GM12878 (cell line): ENCODE results near the gene PRKN. TPM values are rescaled to one million over a fixed set of nuclear protein-coding genes. Genes with fewer than 3 reads are reported as not detected.

ENCODE experiments used
- ATAC-seq: fragments of 200-7000 bp; cut with Tn5 transposase; 3 replicates; pipeline ENCODE4 v1.9.1; 2020; ENCODE audit warnings: mild to moderate bottlenecking, moderate library complexity
- BruUV-seq: library from RNA; stranded (reverse); fragments of 400-500 nt; replicated peaks from 2 replicates; lab custom pipeline; 2021; lab: Mats Ljungman, UMichigan
- CTCF ChIA-PET: fragments of 300-600 bp; sonication (Branson Sonifier 250); formaldehyde crosslinking; extraction: SDS; loops from one replicate; lab custom pipeline; 2021; ENCODE audit warnings: inconsistent platforms; lab: Yijun Ruan, JAX
- POLR2A ChIA-PET: fragments of 350-600 bp; formaldehyde crosslinking; extraction: SDS; loops from one replicate; lab custom pipeline; 2021; ENCODE audit warnings: inconsistent platforms; lab: Charles Lee
- RAD21 ChIA-PET: fragments of 300-600 bp; sonication (Branson Sonifier 250); formaldehyde crosslinking; loops from one replicate; lab custom pipeline; 2023; ENCODE audit warnings: antibody characterized with exemption; ENCODE audit not compliant: unreplicated experiment; lab: Charles Lee
- SMC1A ChIA-PET: fragments of 300-600 bp; sonication (Branson Sonifier 250); formaldehyde crosslinking; loops from one replicate; lab custom pipeline; 2023; ENCODE audit not compliant: unreplicated experiment, uncharacterized antibody; lab: Charles Lee
- DNase-seq: peaks from one replicate; pipeline ENCODE4 v3.0.0-alpha.2; 2011; ENCODE audit warnings: low read depth, low spot score
- FAIRE-seq: peaks from 3 replicates; lab custom pipeline; 2011; peaks lifted over from hg19 to GRCh38; lab: Jason Lieb, UNC
- H2AFZ ChIP-seq: 2 replicates; pipeline ENCODE4 v1.6.0; 2011; ENCODE audit warnings: low read depth, low read length, control low read depth; ENCODE audit not compliant: control insufficient read depth
- H3K27ac ChIP-seq: 2 replicates; pipeline ENCODE4 v1.5.1; 2011; ENCODE audit warnings: control low read depth; ENCODE audit not compliant: control insufficient read depth, insufficient read depth
- H3K27me3 ChIP-seq, 2 experiments: replicated peaks in 1 of 2; 2 replicates each; pipeline versions ENCODE4 v1.6.0 to v1.6.1; 2011; ENCODE audit warnings: low read length in 1 of 2; ENCODE audit not compliant: control insufficient read depth in 2 of 2, insufficient read depth in 2 of 2
- H3K36me3 ChIP-seq, 2 experiments: 2 replicates each; pipeline ENCODE4 v1.5.1; 2011; ENCODE audit warnings: low read length in 1 of 2; ENCODE audit not compliant: control insufficient read depth in 2 of 2, insufficient read depth in 2 of 2
- H3K4me1 ChIP-seq: 2 replicates; pipeline ENCODE4 v1.6.1; 2011; ENCODE audit warnings: mild to moderate bottlenecking, low read length, moderate library complexity, mixed read lengths; ENCODE audit not compliant: control insufficient read depth, insufficient read depth
- H3K4me2 ChIP-seq: 2 replicates; pipeline ENCODE4 v1.6.0; 2011; ENCODE audit warnings: control low read depth; ENCODE audit not compliant: control insufficient read depth, insufficient read depth
- H3K4me3 ChIP-seq: fragments of 200-600 bp; sonication (generic); 2 replicates; pipeline ENCODE4 v1.5.1; 2016
- H3K79me2 ChIP-seq: 2 replicates; pipeline ENCODE4 v1.6.0; 2011; ENCODE audit warnings: low read length; ENCODE audit not compliant: control insufficient read depth, insufficient read depth
- H3K9ac ChIP-seq: 2 replicates; pipeline ENCODE4 v1.8.0; 2011; ENCODE audit warnings: low read length, control low read depth, mixed read lengths; ENCODE audit not compliant: control insufficient read depth, insufficient read depth
- H3K9me3 ChIP-seq: replicated peaks from 3 replicates; pipeline ENCODE4 v1.5.1; 2011; ENCODE audit warnings: mild to moderate bottlenecking, low read length; ENCODE audit not compliant: control insufficient read depth, insufficient read depth
- H4K20me1 ChIP-seq: 2 replicates; pipeline ENCODE4 v1.6.0; 2011; ENCODE audit not compliant: control insufficient read depth, insufficient read depth
- ASH2L ChIP-seq: fragments of 300-600, 200-600 bp; sonication (generic); IDR thresholded peaks from 2 replicates; pipeline ENCODE4 v1.6.1; 2017; ENCODE audit warnings: low read depth, mild to moderate bottlenecking, borderline replicate concordance
- CREB1 ChIP-seq: IDR thresholded peaks from 2 replicates; pipeline ENCODE4 v1.6.1; 2012; ENCODE audit warnings: low read depth, mild to moderate bottlenecking, inconsistent platforms
- EED ChIP-seq: sonication (generic); IDR thresholded peaks from 2 replicates; pipeline ENCODE4 v1.6.1; 2016; ENCODE audit warnings: antibody characterized with exemption, low read depth
- ETV6 ChIP-seq, 2 experiments: fragments of 450-650 bp in 1 of 2; IDR thresholded peaks in 1 of 2; conservative IDR thresholded peaks in 1 of 2; 2 replicates each; pipeline ENCODE4 v1.6.1; 2014; ENCODE audit warnings: antibody characterized with exemption in 1 of 2, borderline replicate concordance in 1 of 2, low read depth in 1 of 2, mild to moderate bottlenecking in 1 of 2, moderate library complexity in 1 of 2
- MTA2 ChIP-seq: fragments of 450-650 bp; IDR thresholded peaks from 2 replicates; pipeline ENCODE4 v1.6.1; 2016; ENCODE audit warnings: low read depth, mild to moderate bottlenecking, moderate library complexity
- TARDBP ChIP-seq: IDR thresholded peaks from 2 replicates; pipeline ENCODE4 v1.6.1; 2016; ENCODE audit warnings: borderline replicate concordance
- ZNF207 ChIP-seq: fragments of 450-650 bp; IDR thresholded peaks from 2 replicates; pipeline ENCODE4 v1.6.1; 2014; ENCODE audit warnings: antibody characterized with exemption, mild to moderate bottlenecking, borderline replicate concordance
- WGBS: methylation state at CpG from one replicate; pipeline ENCODE4 v1.1.6; 2016; ENCODE audit warnings: low lambda C conversion rate; ENCODE audit not compliant: insufficient replicate concordance, insufficient coverage; ENCODE audit errors: missing lambda C conversion rate; 5-methylcytosine and 5-hydroxymethylcytosine counted together
- in situ Hi-C: fragments of 300-500 bp; cut with MboI; formaldehyde crosslinking; loops from 9 replicates; pipeline ENCODE4 v1.14.3; 2018; ENCODE audit warnings: mixed read lengths
- intact Hi-C: fragments of 100-400 bp; cut with micrococcal nuclease; formaldehyde crosslinking; loops from one replicate; pipeline ENCODE4 v1.14.2; 2022; ENCODE audit not compliant: unreplicated experiment
- polyA plus RNA-seq, 11 experiments: library from polyadenylated mRNA; depleted of rRNA in 4 of 11; unstranded in 6 of 11; stranded (reverse) in 5 of 11; fragments of >200 nt; fragmentation: Nextera tagmentation in 4 of 11; fragmentation: Illumina TruSeq in 1 of 11; extraction: Ambion mirVana in 4 of 11; extraction: Trizol in 1 of 11; gene quantifications; 1 replicate in 1 of 11; 2 replicates in 10 of 11; pipeline versions ENCODE4 v1.2.1 to v1.2.3, GENCODE V29; 2011 to 2016; ENCODE audit warnings: inconsistent platforms in 2 of 11, missing spikeins in 2 of 11, low read depth in 1 of 11
- total RNA-seq, 4 experiments: library from RNA; depleted of rRNA in 3 of 4; stranded (reverse); fragments of >200 nt in 3 of 4; fragmentation: Illumina TruSeq in 1 of 4; extraction: Trizol in 1 of 4; gene quantifications; 2 replicates each; pipeline versions ENCODE4 v1.2.1 to v1.2.3, GENCODE V29; 2013 to 2021
- TF ChIP-seq, protein P1 (sequence below): fragments of 450-650 bp; IDR thresholded peaks from 2 replicates; pipeline ENCODE4 v1.6.1; 2017; ENCODE audit warnings: mild to moderate bottlenecking, low read depth, inconsistent platforms; ENCODE audit not compliant: poor library complexity, severe bottlenecking
- TF ChIP-seq, protein P2 (sequence below): fragments of 450-650 bp; IDR thresholded peaks from 2 replicates; pipeline ENCODE4 v1.6.1; 2017; ENCODE audit warnings: mild to moderate bottlenecking
- TF ChIP-seq, protein P3 (sequence below): IDR thresholded peaks from 2 replicates; pipeline ENCODE4 v1.6.1; 2011; ENCODE audit warnings: borderline replicate concordance, low read depth, mild to moderate bottlenecking, moderate library complexity, low read length; ENCODE audit not compliant: insufficient read depth, poor library complexity, severe bottlenecking

PRKN gene
- total and polyA plus RNA-seq, 10 of the 15 experiments (the other 5 are each of a cell fraction or from before 2014, with no cell fraction given) = 0.06 to 0.09 TPM; not detected in 8

DNA sequence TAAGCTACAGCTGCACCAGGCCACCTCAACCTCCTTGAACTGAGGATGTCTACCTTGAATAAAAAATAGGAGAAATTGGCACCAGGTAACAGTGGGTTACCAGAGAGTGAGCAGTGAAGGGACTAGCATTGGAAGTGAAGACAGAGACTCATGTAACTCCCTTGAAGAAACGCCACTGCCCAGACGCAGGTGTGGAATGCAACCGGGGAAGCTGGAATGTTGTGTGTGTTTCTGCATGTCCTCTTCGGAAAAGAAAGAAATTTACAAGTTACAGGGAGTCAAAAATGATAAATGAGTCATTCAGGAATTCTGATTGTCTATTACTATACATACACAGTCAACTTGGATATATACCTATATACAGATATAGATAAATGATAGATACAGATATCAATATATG is 939.0 kb downstream of the PRKN start (continued):
- TF ChIP-seq, protein P1, sequence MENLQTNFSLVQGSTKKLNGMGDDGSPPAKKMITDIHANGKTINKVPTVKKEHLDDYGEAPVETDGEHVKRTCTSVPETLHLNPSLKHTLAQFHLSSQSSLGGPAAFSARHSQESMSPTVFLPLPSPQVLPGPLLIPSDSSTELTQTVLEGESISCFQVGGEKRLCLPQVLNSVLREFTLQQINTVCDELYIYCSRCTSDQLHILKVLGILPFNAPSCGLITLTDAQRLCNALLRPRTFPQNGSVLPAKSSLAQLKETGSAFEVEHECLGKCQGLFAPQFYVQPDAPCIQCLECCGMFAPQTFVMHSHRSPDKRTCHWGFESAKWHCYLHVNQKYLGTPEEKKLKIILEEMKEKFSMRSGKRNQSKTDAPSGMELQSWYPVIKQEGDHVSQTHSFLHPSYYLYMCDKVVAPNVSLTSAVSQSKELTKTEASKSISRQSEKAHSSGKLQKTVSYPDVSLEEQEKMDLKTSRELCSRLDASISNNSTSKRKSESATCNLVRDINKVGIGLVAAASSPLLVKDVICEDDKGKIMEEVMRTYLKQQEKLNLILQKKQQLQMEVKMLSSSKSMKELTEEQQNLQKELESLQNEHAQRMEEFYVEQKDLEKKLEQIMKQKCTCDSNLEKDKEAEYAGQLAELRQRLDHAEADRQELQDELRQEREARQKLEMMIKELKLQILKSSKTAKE = no peak
- TF ChIP-seq, protein P2, sequence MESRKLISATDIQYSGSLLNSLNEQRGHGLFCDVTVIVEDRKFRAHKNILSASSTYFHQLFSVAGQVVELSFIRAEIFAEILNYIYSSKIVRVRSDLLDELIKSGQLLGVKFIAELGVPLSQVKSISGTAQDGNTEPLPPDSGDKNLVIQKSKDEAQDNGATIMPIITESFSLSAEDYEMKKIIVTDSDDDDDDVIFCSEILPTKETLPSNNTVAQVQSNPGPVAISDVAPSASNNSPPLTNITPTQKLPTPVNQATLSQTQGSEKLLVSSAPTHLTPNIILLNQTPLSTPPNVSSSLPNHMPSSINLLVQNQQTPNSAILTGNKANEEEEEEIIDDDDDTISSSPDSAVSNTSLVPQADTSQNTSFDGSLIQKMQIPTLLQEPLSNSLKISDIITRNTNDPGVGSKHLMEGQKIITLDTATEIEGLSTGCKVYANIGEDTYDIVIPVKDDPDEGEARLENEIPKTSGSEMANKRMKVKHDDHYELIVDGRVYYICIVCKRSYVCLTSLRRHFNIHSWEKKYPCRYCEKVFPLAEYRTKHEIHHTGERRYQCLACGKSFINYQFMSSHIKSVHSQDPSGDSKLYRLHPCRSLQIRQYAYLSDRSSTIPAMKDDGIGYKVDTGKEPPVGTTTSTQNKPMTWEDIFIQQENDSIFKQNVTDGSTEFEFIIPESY = no peak
- TF ChIP-seq ZNF207 (no peak), TARDBP (no peak), ETV6 (conservative IDR thresholded peaks at IDR 0.05 in 1 of 2, IDR thresholded peaks at IDR 0.05 in 1 of 2; ENCODE audit: borderline replicate concordance in 1 of 2, low read depth in 1 of 2) (no peak), ASH2L (no peak)
- TF ChIP-seq, all 136 proteins: peak for 0

DNA sequence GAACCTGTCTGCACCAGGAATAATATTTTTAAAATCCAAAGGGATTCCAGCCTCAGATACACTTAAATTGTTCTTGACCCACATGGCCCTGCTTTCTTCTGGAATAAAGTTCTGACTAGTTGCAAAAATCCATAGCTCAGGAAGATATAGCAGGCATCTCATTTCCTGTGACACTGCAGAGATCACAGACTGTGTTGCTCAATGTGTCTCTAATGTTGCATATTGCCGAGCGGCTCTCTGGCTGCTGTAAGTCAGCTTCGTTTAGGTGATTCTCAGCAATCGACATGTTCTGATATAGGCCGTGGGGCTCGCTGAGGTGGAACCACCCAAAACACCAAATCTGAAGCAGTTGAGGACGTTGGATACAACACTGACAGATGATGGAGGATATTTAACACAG is 955.4 kb downstream of the PRKN start:
- in situ Hi-C loops = no loop called here
- POLR2A ChIA-PET = no interaction called here
- H3K36me3 ChIP-seq = no peaks in the 10 kb centered on the region
- FAIRE-seq = no peak
- TF ChIP-seq TARDBP (no peak), CREB1 (no peak), MTA2 (no peak), EED (no peak)
- TF ChIP-seq, protein P3, sequence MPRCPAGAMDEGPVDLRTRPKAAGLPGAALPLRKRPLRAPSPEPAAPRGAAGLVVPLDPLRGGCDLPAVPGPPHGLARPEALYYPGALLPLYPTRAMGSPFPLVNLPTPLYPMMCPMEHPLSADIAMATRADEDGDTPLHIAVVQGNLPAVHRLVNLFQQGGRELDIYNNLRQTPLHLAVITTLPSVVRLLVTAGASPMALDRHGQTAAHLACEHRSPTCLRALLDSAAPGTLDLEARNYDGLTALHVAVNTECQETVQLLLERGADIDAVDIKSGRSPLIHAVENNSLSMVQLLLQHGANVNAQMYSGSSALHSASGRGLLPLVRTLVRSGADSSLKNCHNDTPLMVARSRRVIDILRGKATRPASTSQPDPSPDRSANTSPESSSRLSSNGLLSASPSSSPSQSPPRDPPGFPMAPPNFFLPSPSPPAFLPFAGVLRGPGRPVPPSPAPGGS = no peak
- TF ChIP-seq, all 136 proteins: peak for 0
- H3K4me2 ChIP-seq = no peak overlapping the region
- RAD21 ChIA-PET = no interaction called here
- no peak overlapping the region for H3K27ac ChIP-seq
- no peaks in the 10 kb centered on the region for H3K4me1 ChIP-seq
- H3K4me3 ChIP-seq = no peak overlapping the region
- no TSS peak for BruUV-seq
- H4K20me1 ChIP-seq = no peaks in the 10 kb centered on the region
- no peaks in the 10 kb centered on the region for H3K79me2 ChIP-seq
- no peaks in the 10 kb centered on the region; a peak in 1 of 4 replicates for H3K27me3 ChIP-seq
- no peaks in the 10 kb centered on the region for H3K9me3 ChIP-seq
- no peak for ATAC-seq
- SMC1A ChIA-PET = interaction anchor here (1.3 kb wide), 1 partner anchor 21 kb away, joined by 3 read pairs; no protein-coding TSS in a partner anchor
- no peak overlapping the region for H2AFZ ChIP-seq
- CTCF ChIA-PET = no interaction called here
- DNase-seq = no peak
- 35% methylated on average over 7 of the region's 7 CpGs for WGBS
- intact Hi-C loops = no loop called here
- no peak overlapping the region for H3K9ac ChIP-seq
